Choroid plexus epithelial cell (primary cell): ENCODE measurements around the gene GABRB1.

Experiments
- DNase-seq: peaks from one replicate; pipeline ENCODE4 v3.0.0-alpha.2; 2010; ENCODE audit warnings: low read depth
- H3K4me3 ChIP-seq: 2 replicates; pipeline ENCODE4 v1.5.1; 2011; ENCODE audit warnings: low read depth, mild to moderate bottlenecking, control low read depth, low read length, moderate library complexity
- TF ChIP-seq, protein P1 (sequence below): conservative IDR thresholded peaks from 2 replicates; pipeline ENCODE4 v1.5.1; 2011; ENCODE audit warnings: low read depth, mild to moderate bottlenecking, control low read depth, inconsistent platforms, low read length, moderate library complexity

GABRB1 gene

DNA sequence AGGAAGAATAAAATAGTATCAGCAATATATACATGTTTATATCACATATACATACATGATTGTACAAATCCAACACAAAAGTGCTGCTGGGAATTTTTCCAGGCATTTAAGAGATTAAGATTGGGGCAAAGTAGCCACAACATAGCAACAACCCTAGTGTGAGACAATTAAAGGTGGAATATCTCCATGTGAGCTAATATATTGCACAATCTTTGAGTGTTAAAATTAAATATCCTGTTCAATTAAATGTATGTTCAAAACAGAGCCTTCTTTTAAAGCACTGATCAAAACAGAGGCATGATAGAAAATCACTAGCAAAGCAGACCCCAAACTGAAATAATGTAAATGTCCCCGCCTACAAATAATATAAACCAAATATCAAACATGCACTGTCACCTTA is 97.6 kb downstream of the GABRB1 start:
- no peak overlapping the region for H3K4me3 ChIP-seq
- DNase-seq, result no peak
- TF ChIP-seq, protein P1, sequence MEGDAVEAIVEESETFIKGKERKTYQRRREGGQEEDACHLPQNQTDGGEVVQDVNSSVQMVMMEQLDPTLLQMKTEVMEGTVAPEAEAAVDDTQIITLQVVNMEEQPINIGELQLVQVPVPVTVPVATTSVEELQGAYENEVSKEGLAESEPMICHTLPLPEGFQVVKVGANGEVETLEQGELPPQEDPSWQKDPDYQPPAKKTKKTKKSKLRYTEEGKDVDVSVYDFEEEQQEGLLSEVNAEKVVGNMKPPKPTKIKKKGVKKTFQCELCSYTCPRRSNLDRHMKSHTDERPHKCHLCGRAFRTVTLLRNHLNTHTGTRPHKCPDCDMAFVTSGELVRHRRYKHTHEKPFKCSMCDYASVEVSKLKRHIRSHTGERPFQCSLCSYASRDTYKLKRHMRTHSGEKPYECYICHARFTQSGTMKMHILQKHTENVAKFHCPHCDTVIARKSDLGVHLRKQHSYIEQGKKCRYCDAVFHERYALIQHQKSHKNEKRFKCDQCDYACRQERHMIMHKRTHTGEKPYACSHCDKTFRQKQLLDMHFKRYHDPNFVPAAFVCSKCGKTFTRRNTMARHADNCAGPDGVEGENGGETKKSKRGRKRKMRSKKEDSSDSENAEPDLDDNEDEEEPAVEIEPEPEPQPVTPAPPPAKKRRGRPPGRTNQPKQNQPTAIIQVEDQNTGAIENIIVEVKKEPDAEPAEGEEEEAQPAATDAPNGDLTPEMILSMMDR, result no peak

- H3K4me3 ChIP-seq, result no peak overlapping the region
- DNase-seq, result no peak
- TF ChIP-seq, protein P1, result no peak
Observed at GRCh38 chr4:47135210-47135609, 103.8 kb downstream of the GABRB1 start.

- no peak overlapping the region for H3K4me3 ChIP-seq
- TF ChIP-seq, protein P1, result no peak
- DNase-seq, result no peak
Observed at GRCh38 chr4:47143261-47143660, 111.9 kb downstream of the GABRB1 start.

DNA sequence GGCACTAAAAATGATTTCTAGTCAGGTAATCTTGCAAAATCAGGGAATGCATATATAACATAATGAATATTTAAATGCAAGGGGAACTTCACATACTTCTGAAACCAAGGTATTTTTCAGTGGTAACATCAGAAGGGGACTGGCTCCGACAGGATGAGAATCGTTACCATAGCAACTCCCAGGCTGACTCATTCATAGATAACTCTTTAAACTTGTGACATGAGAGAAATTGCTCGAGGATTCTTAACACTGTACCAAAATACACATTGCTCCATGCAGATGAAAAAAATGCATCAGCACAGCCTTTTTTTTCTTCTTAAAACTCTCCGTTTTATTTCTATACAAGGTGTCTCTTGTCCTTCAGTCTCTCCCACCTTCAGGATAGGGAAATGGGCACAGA is 114.3 kb downstream of the GABRB1 start:
- DNase-seq, result peak; percentile 94
- TF ChIP-seq, protein P1, result no peak
- H3K4me3 ChIP-seq, result no peak overlapping the region

GRCh38 chr4:47154816-47155370 is 123.5 kb downstream of the GABRB1 start:
- DNase-seq, result no peak
- TF ChIP-seq, protein P1, result no peak
- H3K4me3 ChIP-seq, result no peak overlapping the region

DNA sequence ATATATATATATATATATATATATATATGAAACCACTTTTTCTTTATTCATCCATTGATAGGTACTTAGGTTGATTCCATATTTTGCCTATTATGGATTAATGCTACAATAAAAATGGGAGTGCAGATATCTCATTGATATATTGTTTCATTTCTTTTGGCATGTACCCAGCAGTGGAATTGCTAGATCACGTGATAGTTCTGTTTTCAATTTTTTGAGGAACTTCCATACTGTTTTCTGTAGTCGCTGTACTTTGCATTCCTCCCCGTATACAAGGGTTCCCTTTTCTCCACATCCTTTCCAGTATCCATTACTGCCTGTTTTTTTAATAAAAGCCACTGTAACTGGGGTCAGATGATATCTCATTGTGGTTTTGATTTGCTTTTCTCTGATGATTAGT is 124.6 kb downstream of the GABRB1 start:
- no peak for DNase-seq
- H3K4me3 ChIP-seq, result no peak overlapping the region
- TF ChIP-seq, protein P1, result no peak

DNA sequence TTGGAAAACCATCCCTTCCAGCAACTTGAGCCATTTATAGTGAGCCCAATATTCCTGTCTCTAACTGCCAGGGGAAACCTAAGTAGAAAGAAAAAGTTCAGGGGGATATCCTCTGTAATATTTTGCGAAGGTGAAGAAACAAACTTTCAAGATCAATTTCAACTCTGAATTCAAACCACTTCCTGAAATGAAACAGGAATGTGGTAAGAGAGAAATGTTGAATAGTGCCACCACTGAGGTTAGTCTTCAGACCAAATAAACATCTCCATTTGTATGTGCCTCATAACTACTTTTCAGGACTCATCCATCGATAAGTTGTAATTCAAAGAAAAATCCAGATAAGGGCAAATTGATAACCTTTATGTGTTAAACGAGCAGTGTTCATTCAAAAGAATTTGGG is 128.7 kb downstream of the GABRB1 start:
- peak; percentile 44 for DNase-seq
- H3K4me3 ChIP-seq, result no peak overlapping the region
- TF ChIP-seq, protein P1, result no peak
